Neural cell (in vitro differentiated cells): ENCODE results near the gene ADAMTS17. TPM values are rescaled to one million over a fixed set of nuclear protein-coding genes. Genes with fewer than 3 reads are reported as not detected.

Experiments used
- H2AFZ ChIP-seq: fragments of 200-600, 300-800 bp; sonication (generic), shearing (Covaris generic); 2 replicates; pipeline ENCODE4 v1.6.0; 2014; ENCODE audit warnings: low read depth, mild to moderate bottlenecking, antibody characterized with exemption, low read length, moderate library complexity
- H3F3A ChIP-seq: fragments of 200-600 bp; shearing (Covaris generic); 2 replicates; pipeline ENCODE4 v1.6.1; 2016; ENCODE audit warnings: mild to moderate bottlenecking, moderate library complexity, mixed read lengths, antibody characterized with exemption, low read length; ENCODE audit not compliant: insufficient read depth, poor library complexity, severe bottlenecking
- H3K27ac ChIP-seq: fragments of 200-600, 300-800 bp; sonication (generic), shearing (Covaris generic); 2 replicates; pipeline ENCODE4 v1.5.1; 2014; ENCODE audit warnings: mild to moderate bottlenecking, low read length, moderate library complexity
- H3K27me3 ChIP-seq: fragments of 300-800, 200-600 bp; sonication (generic), shearing (Covaris generic); 2 replicates; pipeline ENCODE4 v1.6.0; 2014; ENCODE audit warnings: mild to moderate bottlenecking, low read depth, low read length, moderate library complexity; ENCODE audit not compliant: insufficient read depth
- H3K36me3 ChIP-seq: fragments of 300-800, 200-600 bp; sonication (generic), shearing (Covaris generic); 2 replicates; pipeline ENCODE4 v1.5.1; 2014; ENCODE audit warnings: mild to moderate bottlenecking, antibody characterized with exemption, low read length, moderate library complexity; ENCODE audit not compliant: insufficient read depth
- H3K4me2 ChIP-seq: fragments of 300-800, 200-600 bp; sonication (generic), shearing (Covaris generic); 2 replicates; pipeline ENCODE4 v1.6.0; 2014; ENCODE audit warnings: mild to moderate bottlenecking, low read length
- H3K4me3 ChIP-seq: fragments of 300-800, 200-600 bp; sonication (generic), shearing (Covaris generic); 2 replicates; pipeline ENCODE4 v1.5.1; 2014; ENCODE audit warnings: mild to moderate bottlenecking, low read length, moderate library complexity
- H3K79me2 ChIP-seq: fragments of 200-600 bp; shearing (Covaris generic); replicated peaks from 2 replicates; pipeline ENCODE4 v1.6.0; 2014; ENCODE audit warnings: mild to moderate bottlenecking, low read length, moderate library complexity; ENCODE audit not compliant: insufficient read depth
- H3K9ac ChIP-seq: fragments of 300-800, 200-600 bp; sonication (generic), shearing (Covaris generic); 2 replicates; pipeline ENCODE4 v1.6.1; 2016; ENCODE audit warnings: mild to moderate bottlenecking, low read length, mixed read lengths
- H3K9me2 ChIP-seq: fragments of 200-600 bp; shearing (Covaris generic); 2 replicates; pipeline ENCODE4 v1.6.1; 2016; ENCODE audit warnings: mild to moderate bottlenecking, low read length, mixed read lengths; ENCODE audit not compliant: insufficient read depth
- H3K9me3 ChIP-seq: fragments of 200-600, 300-800 bp; sonication (generic), shearing (Covaris generic); 2 replicates; pipeline ENCODE4 v1.6.1; 2016; ENCODE audit warnings: mild to moderate bottlenecking, mixed run types, low read length, moderate library complexity, mixed read lengths
- H4K20me1 ChIP-seq: fragments of 200-600 bp; shearing (Covaris generic); 2 replicates; pipeline ENCODE4 v1.6.1; 2016; ENCODE audit warnings: mild to moderate bottlenecking, mixed run types; ENCODE audit not compliant: insufficient read depth
- CTCF ChIP-seq: fragments of 450-650 bp; IDR thresholded peaks from 2 replicates; pipeline ENCODE4 v1.5.1; 2014; ENCODE audit warnings: antibody characterized with exemption, mild to moderate bottlenecking, moderate library complexity; ENCODE audit not compliant: poor library complexity, severe bottlenecking
- EP300 ChIP-seq: fragments of 450-650 bp; conservative IDR thresholded peaks from 2 replicates; pipeline ENCODE4 v1.6.1; 2014; ENCODE audit warnings: antibody characterized with exemption, mild to moderate bottlenecking, moderate library complexity; ENCODE audit not compliant: poor library complexity, severe bottlenecking
- EZH2 ChIP-seq: fragments of 200-600, 300-800 bp; shearing (Covaris generic), sonication (generic); IDR thresholded peaks from 2 replicates; pipeline ENCODE4 v1.6.1; 2014; ENCODE audit warnings: antibody characterized with exemption, low read length, borderline replicate concordance, mild to moderate bottlenecking; ENCODE audit not compliant: insufficient read depth, poor library complexity, severe bottlenecking
- MXI1 ChIP-seq: fragments of 450-650 bp; conservative IDR thresholded peaks from 2 replicates; pipeline ENCODE4 v1.6.1; 2014; ENCODE audit warnings: antibody characterized with exemption, mild to moderate bottlenecking; ENCODE audit not compliant: poor library complexity, severe bottlenecking
- POLR2AphosphoS5 ChIP-seq: IDR thresholded peaks from 2 replicates; pipeline ENCODE4 v1.6.1; 2012
- RAD21 ChIP-seq: fragments of 450-650 bp; conservative IDR thresholded peaks from 2 replicates; pipeline ENCODE4 v1.6.1; 2014; ENCODE audit warnings: antibody characterized with exemption, mild to moderate bottlenecking, moderate library complexity
- REST ChIP-seq: IDR thresholded peaks from 2 replicates; pipeline ENCODE4 v1.6.1; 2012; ENCODE audit warnings: borderline replicate concordance
- SMC3 ChIP-seq: fragments of 450-650 bp; conservative IDR thresholded peaks from 2 replicates; pipeline ENCODE4 v1.6.1; 2014; ENCODE audit warnings: antibody characterized with exemption, mild to moderate bottlenecking, moderate library complexity; ENCODE audit not compliant: poor library complexity
- TAF1 ChIP-seq: IDR thresholded peaks from 2 replicates; pipeline ENCODE4 v1.6.1; 2012; ENCODE audit warnings: low read depth
- polyA plus RNA-seq: library from polyadenylated mRNA; depleted of rRNA; stranded (reverse); fragments of >200 nt; gene quantifications from 2 replicates; pipeline ENCODE4 v1.2.3, GENCODE V29; 2014

Gene ADAMTS17
- polyA plus RNA-seq, 1 donor from 2014 or later: 0.04 TPM

GRCh38 chr15:100350434-100351226, 8.9 kb upstream of the ADAMTS17 start:
- Histone ChIP-seq H3K9me3 (no peaks in the 10 kb centered on the region), H3K27ac (no peak overlapping the region), H3K4me3 (peak overlapping the region; percentile 64), H3K79me2 (no peaks in the 10 kb centered on the region), H3F3A (no peaks in the 10 kb centered on the region), H3K9ac (no peak overlapping the region), H4K20me1 (no peaks in the 10 kb centered on the region), H2AFZ (peak overlapping the region; percentile 6), H3K9me2 (no peaks in the 10 kb centered on the region), H3K4me2 (no peak overlapping the region), H3K27me3 (peaks cover 1% of the 10 kb centered on the region), H3K36me3 (no peaks in the 10 kb centered on the region)
- TF ChIP-seq RAD21 (no peak), CTCF (peak; percentile 16)

GRCh38 chr15:100349696-100350433, 8.1 kb upstream of the ADAMTS17 start:
- Histone ChIP-seq H3K9me3 (no peaks in the 10 kb centered on the region), H3F3A (no peaks in the 10 kb centered on the region), H3K4me3 (peak overlapping the region; percentile 64), H4K20me1 (no peaks in the 10 kb centered on the region), H2AFZ (peak overlapping the region; percentile 6), H3K79me2 (no peaks in the 10 kb centered on the region), H3K36me3 (no peaks in the 10 kb centered on the region), H3K9ac (peak overlapping the region; percentile 50), H3K4me2 (no peak overlapping the region), H3K27ac (no peak overlapping the region), H3K27me3 (peaks cover 8% of the 10 kb centered on the region), H3K9me2 (no peaks in the 10 kb centered on the region)
- peak; percentile 40 for TF ChIP-seq RAD21
- TF ChIP-seq REST: no peak
- TF ChIP-seq POLR2AphosphoS5: no peak
- TF ChIP-seq MXI1: no peak
- no peak for TF ChIP-seq SMC3
- no peak for TF ChIP-seq EZH2
- TF ChIP-seq CTCF: peak; percentile 73
- TF ChIP-seq EP300: no peak
- TF ChIP-seq TAF1: no peak
